ENCODE measurements around the gene C6orf47. TPM values are rescaled to one million over a fixed set of nuclear protein-coding genes. Genes with fewer than 3 reads are reported as not detected.

The C6orf47 gene
- polyA plus RNA-seq, 1 of the 3 experiments (the other 2 are of a cell fraction), result 10.3 TPM

- no peak overlapping the region for H2AFZ ChIP-seq (ENCODE audit: low read depth)
- H3K4me3 ChIP-seq (ENCODE audit: low read depth in 2 of 2, low read length in 1 of 2), result no peak overlapping the region
- WGBS (ENCODE audit: low lambda C conversion rate), result 80% methylated on average over 10 of the region's 10 CpGs
- H3K4me1 ChIP-seq (ENCODE audit: control insufficient read depth in 1 of 2, insufficient read depth in 2 of 2, low read depth in 1 of 2, low read length in 1 of 2), result no peaks in the 10 kb centered on the region
- no peak overlapping the region for H3K9ac ChIP-seq
- H3K9me3 ChIP-seq, result no peaks in the 10 kb centered on the region
- no peaks in the 10 kb centered on the region for H3K9me2 ChIP-seq
- TF ChIP-seq MXI1 (IDR thresholded peaks at IDR 0.05; ENCODE audit: low read depth, low read length) (no peak), CTCF (IDR thresholded peaks at IDR 0.05) (no peak), JUND (IDR thresholded peaks at IDR 0.05) (no peak), NFIC (IDR thresholded peaks at IDR 0.05; ENCODE audit: borderline replicate concordance) (no peak), RAD21 (IDR thresholded peaks at IDR 0.05; ENCODE audit: low read length) (no peak), ELF1 (IDR thresholded peaks at IDR 0.05) (no peak), USF2 (IDR thresholded peaks at IDR 0.05; ENCODE audit: borderline replicate concordance, low read depth, low read length) (no peak), FOXJ3 (CRISPR knock-in tag; IDR thresholded peaks at IDR 0.05) (no peak), SMC3 (IDR thresholded peaks at IDR 0.05; ENCODE audit: low read depth, low read length) (no peak), POLR2AphosphoS5 (IDR thresholded peaks at IDR 0.05; ENCODE audit: low read depth, low read length) (no peak), NRF1 (IDR thresholded peaks at IDR 0.05; ENCODE audit: low read depth, low read length) (no peak), GATA2 (CRISPR knock-in tag; IDR thresholded peaks at IDR 0.05) (no peak), FOSL2 (IDR thresholded peaks at IDR 0.05; ENCODE audit: borderline replicate concordance, low read depth) (no peak), ZBTB33 (IDR thresholded peaks at IDR 0.05; ENCODE audit: borderline replicate concordance, low read depth) (no peak), YY1 (IDR thresholded peaks at IDR 0.05; ENCODE audit: low read depth) (no peak)
- DNase-seq, result no peak
- no peaks in the 10 kb centered on the region for H4K20me1 ChIP-seq (ENCODE audit: insufficient read depth)
- ChIA-PET CTCF (interaction anchor here (0.7 to 4.5 kb wide), 9 partner anchors 10 to 146 kb away, joined by 3 to 29 read pairs (median 5); partner anchors contain the start of genes C6orf47, LY6G5C and VARS1), POLR2A (no interaction called here)
- no peaks in the 10 kb centered on the region for H3F3A ChIP-seq (replicated peaks; ENCODE audit: insufficient read depth)
- peaks cover 18 to 56% of the 10 kb centered on the region in 2 experiments for H3K36me3 ChIP-seq (replicated peaks in 1 of 2; ENCODE audit: control insufficient read depth in 1 of 2, insufficient read depth in 2 of 2, low read length in 1 of 2)
- no peaks in the 10 kb centered on the region for H3K79me2 ChIP-seq (ENCODE audit: insufficient read depth)
- H3K4me2 ChIP-seq, result no peak overlapping the region
- H3K27me3 ChIP-seq (ENCODE audit: insufficient read depth), result no peaks in the 10 kb centered on the region
- no peak overlapping the region for H3K27ac ChIP-seq (ENCODE audit: low read depth in 2 of 2, low read length in 1 of 2)
Observed at GRCh38 chr6:31690231-31691077, 29.9 kb upstream of the C6orf47 start.
